ENCODE data around the gene SLC19A1. TPM values are rescaled to one million over a fixed set of nuclear protein-coding genes. Genes with fewer than 3 reads are reported as not detected.

Gene SLC19A1
- total RNA-seq, 4 donors from 2014 or later: 6.5 to 18.3 (median 8.1) TPM

- no peak for TF ChIP-seq CTCF (IDR thresholded peaks at IDR 0.05; ENCODE audit: low read depth)
These were observed 83.7 kb downstream of the SLC19A1 start for GRCh38 chr21:45458281-45459170.

- no peak for TF ChIP-seq CTCF (IDR thresholded peaks at IDR 0.05; ENCODE audit: low read depth)
These were observed 84.4 kb downstream of the SLC19A1 start for GRCh38 chr21:45457832-45458172.

DNA sequence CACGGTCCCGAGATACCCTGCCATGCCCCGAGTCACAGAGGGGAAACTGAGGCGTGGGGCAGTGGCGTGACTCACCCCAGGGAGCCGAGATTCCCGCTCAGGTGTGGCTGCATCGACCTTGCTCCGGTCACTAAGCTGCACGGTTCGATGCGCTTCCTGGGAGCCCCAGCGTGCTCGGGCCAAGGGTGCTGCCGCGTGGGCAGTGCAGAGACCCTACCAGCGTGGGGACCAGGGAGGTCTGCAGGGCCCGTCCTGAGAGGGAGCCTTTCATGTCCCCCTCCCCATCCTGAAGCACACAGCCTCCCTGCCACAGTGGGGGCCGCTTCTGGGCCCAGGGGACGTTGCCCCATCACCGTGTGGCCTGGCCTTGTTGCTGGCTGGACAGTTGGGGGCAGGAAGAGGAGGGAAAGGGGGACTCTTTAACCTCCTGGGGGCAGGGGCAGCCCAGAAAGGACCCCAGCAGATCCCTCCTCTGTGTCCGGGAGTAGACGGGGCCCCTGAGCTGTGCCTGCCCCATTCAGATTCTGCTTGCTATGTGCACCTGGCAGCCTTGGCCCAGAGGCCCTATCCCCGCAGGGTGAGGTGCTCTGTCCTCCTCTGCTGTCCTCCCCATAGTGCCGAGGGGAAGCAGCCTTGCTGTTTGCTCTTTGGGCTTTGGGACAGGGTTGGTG is 84.9 kb downstream of the SLC19A1 start:
- no peak for TF ChIP-seq CTCF (IDR thresholded peaks at IDR 0.05; ENCODE audit: low read depth)

DNA sequence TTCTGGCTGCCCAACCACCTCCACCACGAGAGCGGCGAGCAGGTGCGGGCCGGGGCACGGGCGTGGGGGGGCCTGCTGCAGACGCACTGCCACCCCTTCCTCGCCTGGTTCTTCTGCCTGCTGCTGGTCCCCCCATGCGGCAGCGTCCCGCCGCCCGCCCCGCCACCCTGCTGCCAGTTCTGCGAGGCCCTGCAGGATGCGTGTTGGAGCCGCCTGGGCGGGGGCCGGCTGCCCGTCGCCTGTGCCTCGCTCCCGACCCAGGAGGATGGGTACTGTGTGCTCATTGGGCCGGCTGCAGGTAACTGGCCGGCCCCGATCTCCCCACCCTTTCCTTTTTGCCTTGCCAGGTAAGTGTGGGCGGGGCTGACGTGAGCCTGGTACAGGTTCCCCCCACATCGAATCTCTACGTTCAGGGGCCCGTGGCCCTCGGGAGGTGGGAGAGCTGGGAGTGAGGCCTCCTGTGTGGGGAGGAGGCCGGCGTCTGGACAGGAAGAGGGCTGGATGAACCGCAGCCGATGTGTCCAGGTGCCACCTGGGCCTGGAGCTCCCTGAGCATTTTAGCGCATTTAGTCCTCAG is 85.6 kb downstream of the SLC19A1 start:
- TF ChIP-seq CTCF (IDR thresholded peaks at IDR 0.05; ENCODE audit: low read depth): no peak

DNA sequence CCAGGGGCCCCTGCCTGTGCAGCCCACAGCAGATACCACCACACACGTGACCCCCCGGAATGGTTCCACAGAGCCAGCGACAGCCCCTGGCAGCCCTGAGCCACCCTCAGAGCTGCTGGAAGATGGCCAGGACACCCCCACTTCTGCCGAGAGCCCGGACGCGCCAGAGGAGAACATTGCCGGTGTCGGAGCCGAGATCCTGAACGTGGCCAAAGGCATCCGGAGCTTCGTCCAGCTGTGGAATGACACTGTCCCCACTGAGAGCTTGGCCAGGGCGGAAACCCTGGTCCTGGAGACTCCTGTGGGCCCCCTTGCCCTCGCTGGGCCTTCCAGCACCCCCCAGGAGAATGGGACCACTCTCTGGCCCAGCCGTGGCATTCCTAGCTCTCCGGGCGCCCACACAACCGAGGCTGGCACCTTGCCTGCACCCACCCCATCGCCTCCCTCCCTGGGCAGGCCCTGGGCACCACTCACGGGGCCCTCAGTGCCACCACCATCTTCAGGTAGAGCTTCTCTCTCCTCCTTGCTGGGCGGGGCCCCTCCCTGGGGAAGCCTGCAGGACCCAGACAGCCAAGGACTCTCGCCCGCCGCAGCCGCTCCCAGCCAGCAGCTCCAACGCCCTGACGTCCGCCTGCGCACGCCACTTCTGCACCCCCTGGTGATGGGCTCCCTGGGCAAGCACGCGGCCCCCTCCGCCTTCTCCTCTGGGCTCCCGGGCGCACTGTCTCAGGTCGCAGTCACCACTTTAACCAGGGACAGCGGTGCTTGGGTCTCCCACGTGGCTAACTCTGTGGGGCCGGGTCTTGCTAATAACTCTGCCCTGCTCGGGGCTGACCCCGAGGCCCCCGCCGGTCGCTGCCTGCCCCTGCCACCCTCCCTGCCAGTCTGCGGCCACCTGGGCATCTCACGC is 86.3 kb downstream of the SLC19A1 start:
- TF ChIP-seq CTCF (IDR thresholded peaks at IDR 0.05; ENCODE audit: low read depth): no peak

DNA sequence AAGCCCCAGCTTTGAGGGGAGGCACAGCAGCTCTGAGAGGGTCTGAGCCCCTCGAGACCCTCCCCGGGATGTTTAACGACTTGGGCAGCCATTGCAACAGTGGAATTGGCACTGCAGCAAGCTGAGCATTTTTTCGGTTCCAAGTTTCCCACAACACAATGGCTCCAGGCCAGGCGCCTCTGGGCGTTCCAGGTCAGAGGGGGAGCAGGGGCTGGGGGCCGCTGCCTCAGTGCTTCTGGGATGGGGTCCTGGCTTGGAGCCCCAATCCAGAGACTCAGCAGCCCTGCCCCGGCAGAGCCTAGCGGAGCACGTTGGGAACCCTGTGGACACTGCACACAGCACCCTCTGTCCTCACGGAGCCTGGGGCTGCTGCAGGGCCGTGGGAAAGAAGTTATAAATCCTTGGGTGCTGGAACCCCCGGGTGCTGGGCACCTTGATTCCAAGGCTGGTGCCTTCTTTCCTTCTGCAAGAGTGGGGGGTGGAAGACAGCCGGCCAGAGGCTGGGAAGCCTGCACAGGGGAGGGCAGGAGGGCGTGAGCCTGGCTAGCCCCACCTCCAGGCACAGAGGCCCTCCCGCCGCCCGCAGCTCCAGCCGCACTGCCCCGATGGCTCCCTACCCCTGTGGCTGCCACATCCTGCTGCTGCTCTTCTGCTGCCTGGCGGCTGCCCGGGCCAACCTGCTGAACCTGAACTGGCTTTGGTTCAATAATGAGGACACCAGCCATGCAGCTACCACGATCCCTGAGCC is 87.1 kb downstream of the SLC19A1 start:
- no peak for TF ChIP-seq CTCF (IDR thresholded peaks at IDR 0.05; ENCODE audit: low read depth)

Data from subcutaneous adipose tissue (tissue), 4 donors.